Subcutaneous abdominal adipose tissue (tissue), 5 donors: ENCODE results near the gene NUDT14.

Experiments
- H3K27ac ChIP-seq: one replicate; pipeline ENCODE4 v1.7.0; 2013; ENCODE audit warnings: low read depth, mild to moderate bottlenecking, inconsistent platforms, low read length, moderate library complexity
- H3K27me3 ChIP-seq, 5 donors: one replicate each; pipeline ENCODE4 v1.7.0; 2013; ENCODE audit warnings: low read length in 5 of 5, inconsistent platforms in 1 of 5; ENCODE audit not compliant: control insufficient read depth in 5 of 5, insufficient read depth in 4 of 5
- H3K36me3 ChIP-seq, 5 donors: one replicate each; pipeline ENCODE4 v1.7.0; 2013; ENCODE audit warnings: low read length in 5 of 5; ENCODE audit not compliant: control insufficient read depth in 5 of 5, insufficient read depth in 5 of 5
- H3K4me1 ChIP-seq, 5 donors: one replicate each; pipeline ENCODE4 v1.7.0; 2013; ENCODE audit warnings: low read length in 5 of 5, mild to moderate bottlenecking in 3 of 5, moderate library complexity in 1 of 5; ENCODE audit not compliant: control insufficient read depth in 5 of 5, insufficient read depth in 5 of 5
- H3K4me3 ChIP-seq, 5 donors: one replicate each; pipeline ENCODE4 v1.7.0; 2013; ENCODE audit warnings: low read length in 5 of 5, low read depth in 1 of 5
- H3K9ac ChIP-seq, 5 donors: one replicate each; pipeline ENCODE4 v1.7.0; 2013; ENCODE audit warnings: low read length in 5 of 5, mild to moderate bottlenecking in 4 of 5, moderate library complexity in 3 of 5
- H3K9me3 ChIP-seq, 5 donors: one replicate each; pipeline ENCODE4 v1.7.0; 2013; ENCODE audit warnings: low read length in 5 of 5; ENCODE audit not compliant: control insufficient read depth in 5 of 5
- donor health status: healthy.
- donor health status: healthy.
- donor health status: healthy.
- donor health status: healthy.
- donor health status: healthy.

NUDT14 gene

GRCh38 chr14:105200074-105200473 is 19.0 kb upstream of the NUDT14 start:
- Histone ChIP-seq H3K9me3 (no peaks in the 10 kb centered on the region), H3K36me3 (no peaks in the 10 kb centered on the region), H3K4me1 (peaks cover 7 to 89% (median 78%) of the 10 kb centered on the region in 5 donors), H3K4me3 (no peak overlapping the region), H3K9ac (no peak overlapping the region), H3K27ac (no peak overlapping the region), H3K27me3 (peaks cover 16 to 35% (median 33%) of the 10 kb centered on the region in 5 donors)

GRCh38 chr14:105199093-105199492 is 18.0 kb upstream of the NUDT14 start:
- no peak overlapping the region for H3K9ac ChIP-seq
- H3K27ac ChIP-seq, result no peak overlapping the region
- H3K9me3 ChIP-seq, result no peaks in the 10 kb centered on the region
- H3K36me3 ChIP-seq, result no peaks in the 10 kb centered on the region
- peaks cover 26 to 45% (median 42%) of the 10 kb centered on the region in 5 donors for H3K27me3 ChIP-seq
- peak overlapping the region in 1 of 5 donors; percentile 22 for H3K4me3 ChIP-seq
- peaks cover 4 to 89% (median 76%) of the 10 kb centered on the region in 5 donors for H3K4me1 ChIP-seq

- peak overlapping the region; percentile 16 for H3K27ac ChIP-seq
- H3K27me3 ChIP-seq, result peaks cover 31 to 50% (median 47%) of the 10 kb centered on the region in 5 donors
- H3K4me1 ChIP-seq, result peaks cover 4 to 89% (median 76%) of the 10 kb centered on the region in 5 donors
- H3K36me3 ChIP-seq, result no peaks in the 10 kb centered on the region
- H3K4me3 ChIP-seq, result peak overlapping the region in 1 of 5 donors; percentile 22
- H3K9me3 ChIP-seq, result no peaks in the 10 kb centered on the region
- no peak overlapping the region for H3K9ac ChIP-seq
These were observed 17.5 kb upstream of the NUDT14 start for GRCh38 chr14:105198588-105198987.

GRCh38 chr14:105197211-105197641 is 16.1 kb upstream of the NUDT14 start:
- H3K9ac ChIP-seq, result no peak overlapping the region
- peaks cover 3 to 87% (median 73%) of the 10 kb centered on the region in 5 donors for H3K4me1 ChIP-seq
- H3K27me3 ChIP-seq, result peaks cover 40 to 60% (median 56%) of the 10 kb centered on the region in 5 donors
- no peaks in the 10 kb centered on the region for H3K36me3 ChIP-seq
- peak overlapping the region; percentile 57 for H3K27ac ChIP-seq
- H3K4me3 ChIP-seq, result no peak overlapping the region
- H3K9me3 ChIP-seq, result no peaks in the 10 kb centered on the region

GRCh38 chr14:105196265-105196960 is 15.3 kb upstream of the NUDT14 start:
- no peaks in the 10 kb centered on the region for H3K9me3 ChIP-seq
- H3K4me1 ChIP-seq, result peaks cover 3 to 79% (median 65%) of the 10 kb centered on the region in 5 donors
- H3K36me3 ChIP-seq, result no peaks in the 10 kb centered on the region
- H3K4me3 ChIP-seq, result peak overlapping the region in 1 of 5 donors; percentile 34
- H3K27me3 ChIP-seq, result peaks cover 43 to 61% (median 54%) of the 10 kb centered on the region in 5 donors
- H3K27ac ChIP-seq, result peak overlapping the region; percentile 57
- peak overlapping the region in 1 of 5 donors; percentile 56 for H3K9ac ChIP-seq

- peaks cover 38 to 65% (median 56%) of the 10 kb centered on the region in 5 donors for H3K27me3 ChIP-seq
- peak overlapping the region in 1 of 5 donors; percentile 56 for H3K9ac ChIP-seq
- H3K9me3 ChIP-seq, result no peaks in the 10 kb centered on the region
- no peaks in the 10 kb centered on the region for H3K36me3 ChIP-seq
- peak overlapping the region; percentile 57 for H3K27ac ChIP-seq
- peaks cover 3 to 74% (median 62%) of the 10 kb centered on the region in 5 donors for H3K4me1 ChIP-seq
- H3K4me3 ChIP-seq, result no peak overlapping the region
These were observed 14.6 kb upstream of the NUDT14 start for GRCh38 chr14:105195522-105196264.

GRCh38 chr14:105195051-105195450 is 13.9 kb upstream of the NUDT14 start:
- Histone ChIP-seq H3K9ac (no peak overlapping the region), H3K4me3 (no peak overlapping the region), H3K27me3 (peaks cover 35 to 62% (median 52%) of the 10 kb centered on the region in 5 donors), H3K4me1 (peaks cover 3 to 74% (median 62%) of the 10 kb centered on the region in 5 donors), H3K9me3 (no peaks in the 10 kb centered on the region), H3K36me3 (no peaks in the 10 kb centered on the region), H3K27ac (no peak overlapping the region)

- peak overlapping the region; percentile 16 for H3K27ac ChIP-seq
- H3K36me3 ChIP-seq, result no peaks in the 10 kb centered on the region
- no peak overlapping the region for H3K9ac ChIP-seq
- H3K27me3 ChIP-seq, result peaks cover 34 to 61% (median 52%) of the 10 kb centered on the region in 5 donors
- H3K9me3 ChIP-seq, result no peaks in the 10 kb centered on the region
- H3K4me3 ChIP-seq, result no peak overlapping the region
- peaks cover 3 to 66% (median 58%) of the 10 kb centered on the region in 5 donors for H3K4me1 ChIP-seq
These were observed 13.0 kb upstream of the NUDT14 start for GRCh38 chr14:105193916-105194782.

GRCh38 chr14:105192866-105193731 is 12.0 kb upstream of the NUDT14 start:
- peak overlapping the region; percentile 16 for H3K27ac ChIP-seq
- H3K4me3 ChIP-seq, result no peak overlapping the region
- no peak overlapping the region for H3K9ac ChIP-seq
- H3K9me3 ChIP-seq, result peaks cover 0 to 3% (median 0%) of the 10 kb centered on the region in 5 donors
- H3K27me3 ChIP-seq, result peaks cover 29 to 57% (median 47%) of the 10 kb centered on the region in 5 donors
- H3K36me3 ChIP-seq, result no peaks in the 10 kb centered on the region
- H3K4me1 ChIP-seq, result peaks cover 3 to 55% (median 48%) of the 10 kb centered on the region in 5 donors
